ENCODE results near the gene AATF.

Gene AATF

DNA sequence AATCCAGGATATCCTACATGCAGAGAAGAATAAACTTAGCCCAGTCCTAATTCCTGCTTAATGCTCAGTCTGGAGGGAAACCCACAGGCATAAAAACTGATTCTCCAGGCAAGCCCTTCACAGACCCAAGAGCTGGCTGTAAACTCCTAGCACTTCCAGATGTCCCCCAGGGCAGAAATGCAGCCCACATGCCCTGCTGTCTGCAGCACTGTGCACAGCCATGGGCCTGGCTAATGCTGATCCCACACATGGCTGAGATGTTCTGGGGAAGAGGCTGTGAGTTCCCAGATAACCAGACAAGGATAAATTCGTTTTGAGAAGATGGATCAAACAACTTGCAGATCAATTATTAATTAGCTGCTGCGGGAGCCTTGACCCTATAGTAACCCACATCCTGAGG, 148.4 kb downstream of the AATF start:
- TF ChIP-seq CTCF (IDR thresholded peaks at IDR 0.05; ENCODE audit: extremely low read depth, missing control alignments), result no peak
- DNase-seq (ENCODE audit: low spot score), result no peak

DNA sequence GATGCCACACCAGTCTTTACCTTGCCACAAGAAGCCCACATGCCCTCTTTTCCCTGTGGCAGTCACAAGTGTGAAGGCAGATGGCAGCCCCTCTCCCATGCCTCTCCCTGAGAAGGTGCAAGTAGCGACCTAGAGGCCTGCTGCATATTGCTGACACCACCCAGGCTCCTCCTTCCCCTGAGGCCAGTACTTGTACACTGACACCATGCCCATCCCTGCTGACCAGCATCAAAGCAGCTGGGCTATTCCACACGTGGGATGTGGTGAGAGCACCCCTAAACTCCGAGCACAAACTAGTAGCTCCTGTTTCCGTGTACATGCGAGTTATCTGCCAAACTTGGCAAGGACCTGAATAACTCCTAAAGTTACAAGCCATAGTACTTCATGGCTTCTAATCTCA, 149.4 kb downstream of the AATF start:
- DNase-seq (ENCODE audit: low spot score), result no peak
- no peak for TF ChIP-seq CTCF (IDR thresholded peaks at IDR 0.05; ENCODE audit: extremely low read depth, missing control alignments)

DNA sequence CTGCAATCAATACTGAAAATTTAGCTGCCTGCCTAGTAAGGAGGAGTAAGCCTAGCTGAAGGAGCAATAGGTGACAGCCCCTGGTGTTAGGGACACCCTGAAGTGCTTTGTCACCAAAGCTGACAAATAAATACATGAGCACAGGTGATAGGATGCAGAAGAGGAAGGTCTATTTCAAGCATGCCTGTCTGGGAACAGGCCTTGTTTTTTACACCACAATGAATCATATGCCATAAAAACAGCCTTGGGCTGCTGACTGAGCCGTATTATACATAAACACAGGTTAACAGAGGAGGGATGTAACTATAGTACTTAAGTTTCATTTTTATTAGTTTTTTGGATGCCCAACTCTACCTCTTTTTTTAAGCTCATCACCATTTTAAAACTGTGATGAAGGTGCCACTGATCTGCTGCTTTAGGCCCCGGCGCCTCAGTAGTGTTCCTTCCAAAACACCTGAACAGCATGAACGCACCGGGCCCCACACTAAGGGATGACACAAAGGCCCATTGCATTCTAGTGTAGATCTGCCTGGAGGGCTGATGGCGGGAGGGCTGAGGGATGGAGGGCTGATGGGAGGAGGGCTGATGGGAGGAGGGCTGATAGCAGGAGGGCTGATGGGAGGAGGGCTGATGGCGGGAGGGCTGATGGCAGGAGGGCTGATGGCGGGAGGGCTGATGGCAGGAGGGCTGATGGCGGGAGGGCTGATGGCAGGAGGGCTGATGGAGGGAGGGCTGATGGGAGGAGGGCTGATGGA, 150.3 kb downstream of the AATF start:
- no peak for DNase-seq (ENCODE audit: low spot score)
- no peak for TF ChIP-seq CTCF (IDR thresholded peaks at IDR 0.05; ENCODE audit: extremely low read depth, missing control alignments)

DNA sequence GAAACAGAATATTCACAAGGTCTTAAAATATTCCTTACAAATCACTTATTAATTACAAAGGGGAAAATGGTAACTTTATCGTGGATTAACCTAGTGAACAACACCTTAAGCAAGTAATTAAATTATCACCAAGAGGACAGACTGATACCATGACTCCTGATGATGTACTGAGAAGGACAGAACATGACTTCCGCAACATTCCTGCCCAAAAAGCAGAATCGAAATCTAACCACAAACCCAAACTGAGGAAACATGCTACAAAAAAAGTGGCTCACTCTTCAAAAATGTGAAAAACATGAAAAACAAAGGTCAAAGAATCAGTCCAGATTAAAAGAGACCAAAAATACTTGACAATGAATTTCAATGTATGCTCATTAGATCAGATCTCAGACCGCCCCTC, 151.5 kb downstream of the AATF start:
- DNase-seq (ENCODE audit: low spot score), result no peak
- no peak for TF ChIP-seq CTCF (IDR thresholded peaks at IDR 0.05; ENCODE audit: extremely low read depth, missing control alignments)

DNA sequence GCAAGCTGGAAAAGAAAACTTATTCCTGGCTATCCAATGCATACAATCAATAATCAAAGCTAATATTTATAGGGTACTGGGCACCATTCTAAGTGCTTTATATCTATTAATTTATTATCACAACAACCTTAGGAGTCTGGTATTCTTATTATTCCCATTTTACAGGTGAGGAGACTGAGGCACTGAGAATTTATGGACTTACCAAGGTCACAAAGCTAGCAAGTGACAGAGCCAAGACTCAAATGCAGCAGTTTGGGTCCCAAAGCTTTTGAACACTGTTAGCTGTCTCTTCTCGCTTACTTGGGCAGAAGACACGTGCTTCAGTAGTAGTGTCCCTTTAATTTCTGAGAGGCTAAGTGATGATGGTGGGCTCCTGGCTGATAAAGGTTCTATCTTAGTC, 152.6 kb downstream of the AATF start:
- no peak for TF ChIP-seq CTCF (IDR thresholded peaks at IDR 0.05; ENCODE audit: extremely low read depth, missing control alignments)
- no peak for DNase-seq (ENCODE audit: low spot score)

GRCh38 chr17:37103231-37103630, 154.5 kb downstream of the AATF start:
- no peak for TF ChIP-seq CTCF (IDR thresholded peaks at IDR 0.05; ENCODE audit: extremely low read depth, missing control alignments)
- no peak for DNase-seq (ENCODE audit: low spot score)

GRCh38 chr17:37106049-37106448, 157.3 kb downstream of the AATF start:
- DNase-seq (ENCODE audit: low spot score), result no peak
- TF ChIP-seq CTCF (IDR thresholded peaks at IDR 0.05; ENCODE audit: extremely low read depth, missing control alignments), result no peak

Measured in GM20000 (cell line).